Upper lobe of right lung (tissue), 1 donor: ENCODE results near the gene ZBTB34. TPM values are rescaled to one million over a fixed set of nuclear protein-coding genes. Genes with fewer than 3 reads are reported as not detected.

Experiments used
- ATAC-seq: fragments of 200-7000 bp; cut with Tn5 transposase; one replicate; pipeline ENCODE4 v1.9.1; 2020; ENCODE audit warnings: mild to moderate bottlenecking, moderate library complexity
- DNase-seq: peaks from one replicate; pipeline ENCODE4 v3.0.0-alpha.2; 2020
- H3K27ac ChIP-seq: fragments of 200-600 bp; one replicate; pipeline ENCODE4 v1.8.0; 2022
- H3K27me3 ChIP-seq: fragments of 200-600 bp; one replicate; pipeline ENCODE4 v1.8.0; 2022; ENCODE audit warnings: mild to moderate bottlenecking
- H3K36me3 ChIP-seq: fragments of 200-600 bp; one replicate; pipeline ENCODE4 v1.8.0; 2022
- H3K4me1 ChIP-seq: fragments of 200-600 bp; one replicate; pipeline ENCODE4 v1.8.0; 2022
- H3K4me3 ChIP-seq: fragments of 200-600 bp; one replicate; pipeline ENCODE4 v1.8.0; 2022; ENCODE audit warnings: mild to moderate bottlenecking
- H3K9me3 ChIP-seq: fragments of 200-600 bp; one replicate; pipeline ENCODE4 v1.8.0; 2022
- intact Hi-C: fragments of 100-400 bp; cut with DNase I; formaldehyde crosslinking; loops from one replicate; pipeline ENCODE4 v1.11.0; 2022
- total RNA-seq: library from RNA; stranded (reverse); fragmentation: NEBNext Ultra II Directional; extraction: Animal tissue kit (Norgen Biotek cat#: 25700); gene quantifications from one replicate; pipeline ENCODE4 v1.2.1, GENCODE V29; 2021
- TF ChIP-seq, protein P1 (sequence below): fragments of 200-600 bp; IDR thresholded peaks from one replicate; pipeline ENCODE4 v1.8.0; 2022; ENCODE audit warnings: antibody characterized with exemption
- donor health status: DM: no; HTN: yes; CAD: no; lungs with severe emphysema.

The ZBTB34 gene
- total RNA-seq, 1 donor from 2014 or later: 15.1 TPM

GRCh38 chr9:126894052-126894603, 33.7 kb downstream of the ZBTB34 start:
- H3K4me1 ChIP-seq: no peaks in the 10 kb centered on the region
- H3K27me3 ChIP-seq: no peaks in the 10 kb centered on the region
- intact Hi-C loops: no loop called here
- TF ChIP-seq, protein P1, sequence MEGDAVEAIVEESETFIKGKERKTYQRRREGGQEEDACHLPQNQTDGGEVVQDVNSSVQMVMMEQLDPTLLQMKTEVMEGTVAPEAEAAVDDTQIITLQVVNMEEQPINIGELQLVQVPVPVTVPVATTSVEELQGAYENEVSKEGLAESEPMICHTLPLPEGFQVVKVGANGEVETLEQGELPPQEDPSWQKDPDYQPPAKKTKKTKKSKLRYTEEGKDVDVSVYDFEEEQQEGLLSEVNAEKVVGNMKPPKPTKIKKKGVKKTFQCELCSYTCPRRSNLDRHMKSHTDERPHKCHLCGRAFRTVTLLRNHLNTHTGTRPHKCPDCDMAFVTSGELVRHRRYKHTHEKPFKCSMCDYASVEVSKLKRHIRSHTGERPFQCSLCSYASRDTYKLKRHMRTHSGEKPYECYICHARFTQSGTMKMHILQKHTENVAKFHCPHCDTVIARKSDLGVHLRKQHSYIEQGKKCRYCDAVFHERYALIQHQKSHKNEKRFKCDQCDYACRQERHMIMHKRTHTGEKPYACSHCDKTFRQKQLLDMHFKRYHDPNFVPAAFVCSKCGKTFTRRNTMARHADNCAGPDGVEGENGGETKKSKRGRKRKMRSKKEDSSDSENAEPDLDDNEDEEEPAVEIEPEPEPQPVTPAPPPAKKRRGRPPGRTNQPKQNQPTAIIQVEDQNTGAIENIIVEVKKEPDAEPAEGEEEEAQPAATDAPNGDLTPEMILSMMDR: no peak
- H3K4me3 ChIP-seq: no peak overlapping the region
- H3K36me3 ChIP-seq: no peaks in the 10 kb centered on the region
- H3K27ac ChIP-seq: no peak overlapping the region
- H3K9me3 ChIP-seq: no peaks in the 10 kb centered on the region
- DNase-seq (no peak), ATAC-seq (no peak)

DNA sequence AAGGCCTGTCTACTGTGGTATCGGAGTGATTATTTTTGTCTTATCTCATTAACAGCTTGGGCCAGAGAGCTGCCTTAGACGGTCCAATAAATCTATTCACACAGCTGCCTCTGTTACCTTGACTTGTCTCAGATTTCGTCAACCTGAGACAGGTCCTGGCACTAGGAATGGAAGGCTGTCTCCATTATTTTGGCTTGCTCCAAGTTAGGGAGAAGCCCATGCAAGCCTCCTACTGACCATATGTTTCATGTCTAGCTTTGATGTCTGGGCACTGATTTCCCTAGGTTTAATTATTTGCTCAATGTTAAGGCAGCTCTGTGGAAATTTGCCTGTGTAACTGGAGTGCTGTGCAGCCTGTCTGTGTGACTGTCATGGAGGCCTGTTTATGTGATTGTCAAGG, 41.8 kb downstream of the ZBTB34 start:
- no peak for ATAC-seq
- intact Hi-C loops: no loop called here

GRCh38 chr9:126904586-126904985, 44.1 kb downstream of the ZBTB34 start:
- no peaks in the 10 kb centered on the region for H3K4me1 ChIP-seq
- no peaks in the 10 kb centered on the region for H3K9me3 ChIP-seq
- ATAC-seq: no peak
- no peaks in the 10 kb centered on the region for H3K36me3 ChIP-seq
- no peaks in the 10 kb centered on the region for H3K27me3 ChIP-seq
- intact Hi-C loops: no loop called here
- TF ChIP-seq, protein P1: no peak
- H3K4me3 ChIP-seq: no peak overlapping the region
- no peak overlapping the region for H3K27ac ChIP-seq
- no peak for DNase-seq

More for the DNA sequence above, 41.8 kb downstream of the ZBTB34 start:
- Histone ChIP-seq H3K27ac (no peak overlapping the region), H3K4me1 (no peaks in the 10 kb centered on the region), H3K9me3 (no peaks in the 10 kb centered on the region), H3K27me3 (no peaks in the 10 kb centered on the region), H3K4me3 (no peak overlapping the region), H3K36me3 (no peaks in the 10 kb centered on the region)
- TF ChIP-seq, protein P1: no peak
- no peak for DNase-seq

- TF ChIP-seq, protein P1: no peak
- no peak for ATAC-seq
- Histone ChIP-seq H3K36me3 (no peaks in the 10 kb centered on the region), H3K27ac (no peak overlapping the region), H3K4me3 (no peak overlapping the region), H3K27me3 (no peaks in the 10 kb centered on the region), H3K4me1 (no peaks in the 10 kb centered on the region), H3K9me3 (no peaks in the 10 kb centered on the region)
- no peak for DNase-seq
- intact Hi-C loops: no loop called here
Observed at GRCh38 chr9:126906091-126906490, 45.7 kb downstream of the ZBTB34 start.

DNA sequence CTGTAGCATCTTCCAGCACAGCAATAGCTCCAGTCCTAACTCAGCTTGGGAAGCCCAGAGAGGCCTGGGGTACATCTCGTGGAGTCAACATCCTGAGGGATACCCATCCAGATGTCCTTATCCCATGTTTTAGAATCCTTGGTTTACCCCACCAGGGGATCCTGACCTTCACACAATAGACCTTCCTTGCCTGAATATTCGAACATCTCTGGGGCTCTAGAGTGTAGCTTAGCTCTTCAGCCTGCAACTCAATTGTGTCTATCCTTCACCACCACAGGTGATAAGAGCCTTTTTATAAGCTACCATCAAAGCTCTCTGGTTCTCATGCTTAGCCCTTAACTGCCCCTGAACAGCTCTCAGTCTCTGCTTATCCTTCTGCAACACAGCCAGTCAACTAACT, 46.6 kb downstream of the ZBTB34 start:
- H3K27ac ChIP-seq: no peak overlapping the region
- intact Hi-C loops: no loop called here
- no peak overlapping the region for H3K4me3 ChIP-seq
- TF ChIP-seq, protein P1: no peak
- H3K36me3 ChIP-seq: no peaks in the 10 kb centered on the region
- ATAC-seq (no peak), DNase-seq (no peak)
- H3K4me1 ChIP-seq: no peaks in the 10 kb centered on the region
- no peaks in the 10 kb centered on the region for H3K9me3 ChIP-seq
- no peaks in the 10 kb centered on the region for H3K27me3 ChIP-seq
